ENCODE results near the gene NOX3. TPM values are rescaled to one million over a fixed set of nuclear protein-coding genes. Genes with fewer than 3 reads are reported as not detected.

The NOX3 gene
- polyA plus RNA-seq, 1 donor, result 1.6 TPM

GRCh38 chr6:155399062-155399744, 56.4 kb downstream of the NOX3 start:
- no peak for DNase-seq

GRCh38 chr6:155398701-155399061, 57.0 kb downstream of the NOX3 start:
- DNase-seq, result no peak

GRCh38 chr6:155398221-155398620, 57.4 kb downstream of the NOX3 start:
- DNase-seq, result no peak

- no peak for DNase-seq
Observed at GRCh38 chr6:155397172-155397705, 58.4 kb downstream of the NOX3 start.

- no peak for DNase-seq
Observed at GRCh38 chr6:155396605-155397004, 59.0 kb downstream of the NOX3 start.

GRCh38 chr6:155395339-155395738, 60.3 kb downstream of the NOX3 start:
- no peak for DNase-seq

GRCh38 chr6:155389130-155389529, 66.5 kb downstream of the NOX3 start:
- no peak for DNase-seq

GRCh38 chr6:155388591-155388990, 67.0 kb downstream of the NOX3 start:
- no peak for DNase-seq

- no peak for DNase-seq
Observed at GRCh38 chr6:155387481-155387880, 68.2 kb downstream of the NOX3 start.

- DNase-seq, result no peak
Observed at GRCh38 chr6:155384321-155384952, 71.2 kb downstream of the NOX3 start.

GRCh38 chr6:155383913-155384312, 71.7 kb downstream of the NOX3 start:
- no peak for DNase-seq

- DNase-seq, result no peak
Observed at GRCh38 chr6:155382338-155382685, 73.3 kb downstream of the NOX3 start.

- DNase-seq, result no peak
Observed at GRCh38 chr6:155381673-155382337, 73.8 kb downstream of the NOX3 start.

GRCh38 chr6:155380666-155381332, 74.8 kb downstream of the NOX3 start:
- no peak for DNase-seq

GRCh38 chr6:155378724-155379123, 76.9 kb downstream of the NOX3 start:
- DNase-seq, result no peak

GRCh38 chr6:155378276-155378675, 77.4 kb downstream of the NOX3 start:
- no peak for DNase-seq

GRCh38 chr6:155377061-155377460, 78.6 kb downstream of the NOX3 start:
- no peak for DNase-seq

- DNase-seq, result no peak
Observed at GRCh38 chr6:155375801-155376200, 79.8 kb downstream of the NOX3 start.

- DNase-seq, result no peak
Observed at GRCh38 chr6:155374681-155375080, 81.0 kb downstream of the NOX3 start.

- DNase-seq, result no peak
Observed at GRCh38 chr6:155373276-155373675, 82.4 kb downstream of the NOX3 start.

GRCh38 chr6:155372256-155372655, 83.4 kb downstream of the NOX3 start:
- DNase-seq, result no peak

- no peak for DNase-seq
Observed at GRCh38 chr6:155371230-155371629, 84.4 kb downstream of the NOX3 start.

- no peak for DNase-seq
Observed at GRCh38 chr6:155366325-155366724, 89.3 kb downstream of the NOX3 start.
